Stimulated activated CD4-positive, alpha-beta T cell treated with anti-CD3 and anti-CD28 coated beads, TNF-alpha, amount 100 ng/mL, for 48 hours (primary cell): Measurements from ENCODE around the gene HJURP.
"Not testable (repeated sequence)": the region's sequence is repeated elsewhere in the genome, so short reads cannot be mapped to it uniquely, and the experiment has no call there.

Source experiments
- DNase-seq, 3 donors: peaks; one replicate each; pipeline ENCODE4 v3.0.0-alpha.2; 2020; ENCODE audit warnings: low read depth in 3 of 3

The HJURP gene, protein sequence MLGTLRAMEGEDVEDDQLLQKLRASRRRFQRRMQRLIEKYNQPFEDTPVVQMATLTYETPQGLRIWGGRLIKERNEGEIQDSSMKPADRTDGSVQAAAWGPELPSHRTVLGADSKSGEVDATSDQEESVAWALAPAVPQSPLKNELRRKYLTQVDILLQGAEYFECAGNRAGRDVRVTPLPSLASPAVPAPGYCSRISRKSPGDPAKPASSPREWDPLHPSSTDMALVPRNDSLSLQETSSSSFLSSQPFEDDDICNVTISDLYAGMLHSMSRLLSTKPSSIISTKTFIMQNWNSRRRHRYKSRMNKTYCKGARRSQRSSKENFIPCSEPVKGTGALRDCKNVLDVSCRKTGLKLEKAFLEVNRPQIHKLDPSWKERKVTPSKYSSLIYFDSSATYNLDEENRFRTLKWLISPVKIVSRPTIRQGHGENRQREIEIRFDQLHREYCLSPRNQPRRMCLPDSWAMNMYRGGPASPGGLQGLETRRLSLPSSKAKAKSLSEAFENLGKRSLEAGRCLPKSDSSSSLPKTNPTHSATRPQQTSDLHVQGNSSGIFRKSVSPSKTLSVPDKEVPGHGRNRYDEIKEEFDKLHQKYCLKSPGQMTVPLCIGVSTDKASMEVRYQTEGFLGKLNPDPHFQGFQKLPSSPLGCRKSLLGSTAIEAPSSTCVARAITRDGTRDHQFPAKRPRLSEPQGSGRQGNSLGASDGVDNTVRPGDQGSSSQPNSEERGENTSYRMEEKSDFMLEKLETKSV

DNA sequence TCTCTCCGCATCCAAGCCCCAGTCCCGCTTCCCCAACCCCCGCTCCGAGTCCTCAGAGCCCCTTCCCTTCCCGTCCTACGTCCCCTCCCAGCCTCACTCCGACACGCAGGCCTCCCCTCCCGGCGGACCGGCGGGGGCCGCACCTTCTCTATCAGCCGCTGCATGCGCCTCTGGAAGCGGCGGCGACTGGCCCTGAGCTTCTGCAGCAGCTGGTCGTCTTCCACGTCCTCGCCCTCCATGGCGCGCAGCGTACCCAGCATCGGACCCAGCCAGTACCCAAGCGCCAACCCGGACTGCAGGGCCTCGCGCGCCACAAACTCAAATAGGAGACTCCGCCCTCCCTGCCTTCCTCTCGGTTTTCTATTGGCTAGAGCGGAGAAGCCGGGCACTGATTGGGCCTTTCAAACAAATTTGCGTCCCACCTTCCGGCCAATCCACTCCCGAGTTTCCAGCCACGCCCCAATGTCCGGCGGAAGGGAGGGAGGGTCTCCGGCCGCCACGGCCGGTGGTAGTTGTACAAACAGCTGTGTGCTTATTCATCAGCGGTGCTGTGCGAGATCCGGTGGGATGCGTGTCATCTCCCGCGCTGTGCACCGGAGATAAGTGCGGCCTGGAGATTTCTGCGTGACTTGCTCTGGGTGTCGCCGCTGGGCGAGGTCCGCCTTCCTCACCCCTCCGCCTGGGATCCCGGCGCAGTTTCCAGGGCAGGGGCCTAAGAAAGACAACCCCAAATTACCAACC, at the start of gene HJURP:
Gene HJURP (minus strand): TSS at position 295 of the 741 bp plus-strand sequence. CDS start 35 bp downstream, at position 260.
- peak; percentile 81 to 87 (median 85) for DNase-seq

DNA sequence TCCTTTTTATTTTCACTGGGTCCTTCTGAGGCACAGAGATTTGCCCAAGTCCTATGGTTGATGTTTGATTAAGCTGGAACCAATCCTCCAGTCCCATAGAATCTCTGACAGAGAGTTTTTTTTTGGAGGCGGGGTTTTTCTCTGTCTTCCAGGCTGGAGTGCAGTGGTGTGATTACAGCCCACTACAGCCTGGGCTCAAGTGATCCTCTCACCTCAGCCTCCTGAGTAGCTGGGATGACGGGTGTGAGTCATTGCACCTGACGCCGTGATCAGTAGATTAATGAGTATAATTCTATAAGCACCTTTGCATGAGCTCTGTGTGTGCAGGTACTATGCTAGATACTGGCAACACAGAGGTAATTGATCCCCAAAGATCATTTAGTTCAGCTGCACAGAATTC, 47.5 kb upstream of the HJURP start:
- no peak for DNase-seq

DNA sequence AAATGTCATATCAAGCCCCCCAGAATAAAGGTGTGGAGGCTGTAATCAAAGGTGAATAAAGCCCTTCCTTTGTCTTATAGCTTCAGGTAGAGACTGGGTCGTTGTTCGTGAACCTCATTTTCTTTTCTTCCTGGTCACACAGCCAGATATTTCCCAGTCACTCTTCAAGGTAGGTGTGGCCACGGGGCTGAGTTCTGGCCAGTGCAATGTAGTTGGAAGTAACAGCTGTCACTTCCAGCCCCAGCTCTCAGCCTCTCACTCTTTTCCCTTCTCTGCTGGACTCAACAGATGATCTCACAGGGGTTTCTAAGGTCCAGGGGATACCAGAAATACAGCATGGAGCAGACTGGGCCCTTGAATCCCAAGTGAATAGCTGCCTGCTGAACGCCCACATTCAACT, 47.0 kb upstream of the HJURP start:
- no peak for DNase-seq

DNA sequence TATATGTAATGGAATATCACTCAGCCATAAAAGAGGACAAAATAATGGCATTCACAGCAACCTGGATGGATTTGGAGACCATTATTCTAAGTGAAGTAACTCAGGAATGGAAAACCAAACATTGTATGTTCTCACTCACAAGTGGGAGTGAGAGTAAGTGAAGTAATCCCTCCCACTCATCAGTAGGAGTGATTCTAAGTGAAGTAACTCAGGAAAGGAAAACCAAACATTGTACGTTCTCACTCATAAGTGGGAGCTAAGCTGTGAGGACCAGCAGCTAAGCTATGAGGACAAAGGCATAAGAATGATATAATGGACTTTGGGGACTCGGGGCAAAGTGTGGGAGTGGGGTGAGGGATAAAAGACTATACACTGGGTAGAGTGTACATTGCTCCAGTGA, 41.9 kb upstream of the HJURP start:
- DNase-seq = not testable (repeated sequence)

DNA sequence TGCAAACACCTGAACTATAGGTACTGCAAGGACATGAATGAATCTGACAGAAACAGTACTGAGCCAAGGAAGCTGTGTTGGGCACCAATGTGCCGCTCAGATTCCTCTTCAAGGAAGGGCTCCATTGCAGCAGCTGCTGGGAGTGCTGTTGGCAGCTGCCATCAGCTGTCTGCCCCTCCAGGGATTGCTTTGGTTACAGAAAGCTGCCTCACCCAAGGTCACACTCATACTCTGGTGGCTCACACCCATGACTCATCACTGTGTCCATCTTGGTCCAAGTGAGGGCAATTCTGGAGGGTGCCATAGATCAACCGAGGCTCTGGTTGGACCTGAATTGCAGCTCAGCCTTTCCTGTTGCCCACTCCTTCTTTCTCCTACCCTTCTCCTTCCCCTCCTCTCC, 38.5 kb upstream of the HJURP start:
- no peak for DNase-seq

DNA sequence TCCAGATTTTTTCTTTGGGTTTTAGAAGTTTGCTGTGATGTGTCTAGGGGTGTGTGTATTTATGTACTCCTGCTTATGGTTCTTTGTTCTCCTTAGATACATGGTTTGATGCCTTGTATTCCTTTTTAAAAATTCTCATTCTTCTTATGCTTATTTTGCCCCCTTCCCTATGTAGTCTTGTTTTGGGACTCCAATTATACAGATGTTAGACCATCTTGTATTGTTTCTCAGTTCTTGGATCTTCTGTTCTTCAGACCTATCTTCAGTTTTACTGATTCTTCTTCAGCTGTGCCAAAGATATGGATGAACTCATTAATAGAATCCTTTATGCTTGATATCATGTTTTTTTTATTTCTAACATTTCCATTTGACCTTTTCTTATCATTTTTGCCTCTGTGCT, 28.0 kb upstream of the HJURP start:
- DNase-seq = no peak

DNA sequence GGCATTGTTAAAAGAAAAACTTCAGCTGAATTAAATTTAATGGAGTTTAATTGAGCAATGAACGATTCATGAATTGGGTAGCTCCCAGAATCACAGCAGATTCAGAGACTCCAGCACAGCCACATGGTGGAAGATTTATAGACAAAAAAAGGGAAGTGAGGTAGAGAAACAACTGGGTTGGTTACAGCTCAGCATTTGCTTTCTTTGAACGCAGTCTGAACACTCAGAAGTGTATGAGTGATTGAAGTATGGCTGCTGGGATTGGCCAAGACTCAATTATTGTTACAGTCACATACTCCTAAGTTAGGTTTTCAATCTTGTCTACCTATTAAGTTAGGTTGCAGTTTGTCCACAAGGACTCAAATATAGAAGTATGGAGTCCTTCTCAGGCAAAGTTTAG, 17.8 kb upstream of the HJURP start:
- not testable (repeated sequence) for DNase-seq

DNA sequence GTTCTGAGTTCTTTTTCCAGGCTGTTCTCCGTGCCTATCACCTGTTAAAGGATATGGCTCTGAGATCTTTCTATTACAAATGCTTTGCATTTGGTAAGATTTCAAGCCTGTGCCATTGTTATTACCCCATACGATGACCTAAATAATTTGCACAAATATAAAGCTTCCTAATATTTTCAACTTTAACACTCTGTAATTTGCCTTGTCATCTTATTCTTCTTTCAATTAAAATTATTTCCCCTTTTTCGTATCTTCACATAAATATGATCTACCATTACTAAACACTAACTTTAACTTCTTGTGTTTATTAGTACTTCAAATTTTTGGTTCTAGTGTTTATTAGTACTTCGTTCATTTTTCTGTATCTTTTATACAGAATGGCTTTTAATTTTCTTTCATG, 17.1 kb upstream of the HJURP start:
- no peak for DNase-seq

DNA sequence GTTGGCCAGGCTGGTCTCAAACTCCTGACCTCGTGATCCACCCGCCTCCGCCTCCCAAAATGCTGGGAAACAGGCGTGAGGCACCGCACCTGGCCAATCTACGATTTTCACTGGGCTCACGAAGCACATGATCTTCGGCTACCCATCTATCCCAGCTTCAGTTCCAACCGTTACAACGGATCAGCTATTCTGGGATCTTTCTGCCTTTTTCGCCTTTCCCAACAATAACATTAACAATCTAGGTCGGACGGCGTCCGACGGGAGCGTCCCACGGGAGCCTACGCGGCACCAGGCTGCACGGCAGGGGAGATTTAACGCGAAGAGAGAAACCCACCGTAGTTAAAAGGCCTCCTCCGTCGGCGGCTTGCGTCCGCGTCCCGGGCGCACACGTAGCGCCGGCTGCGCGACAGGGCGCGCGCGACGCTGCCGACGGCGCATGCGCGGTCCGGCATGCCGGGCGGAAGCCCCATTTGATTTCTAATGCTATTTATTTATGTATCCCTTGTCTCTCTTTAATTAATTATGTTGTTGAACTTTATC, 13.7 kb upstream of the HJURP start, which contains the start of gene MSL3B:
Gene MSL3B (minus strand): TSS at position 394 of the 540 bp plus-strand sequence.
- peak; percentile 21 to 37 (median 31) for DNase-seq

DNA sequence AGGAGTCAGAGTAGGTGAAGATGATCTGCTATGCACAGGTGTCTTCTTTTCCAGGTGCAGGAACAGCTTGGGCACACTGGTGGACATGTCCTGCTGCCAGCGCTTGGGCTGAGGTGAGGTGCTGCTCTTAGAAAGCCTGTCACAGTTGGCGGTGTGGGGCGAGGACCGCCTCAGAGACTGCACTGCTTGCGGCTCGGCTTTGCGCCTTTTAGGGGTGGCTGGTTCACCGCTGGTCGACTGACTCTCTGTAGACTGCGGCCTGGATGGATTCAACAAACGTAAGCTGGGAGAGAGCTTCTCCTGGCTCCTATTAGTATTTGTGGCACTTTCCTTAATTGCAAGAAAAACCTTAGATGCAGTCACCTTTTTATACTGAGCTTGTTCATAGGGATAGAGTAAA, 12.1 kb upstream of the HJURP start:
- no peak for DNase-seq

DNA sequence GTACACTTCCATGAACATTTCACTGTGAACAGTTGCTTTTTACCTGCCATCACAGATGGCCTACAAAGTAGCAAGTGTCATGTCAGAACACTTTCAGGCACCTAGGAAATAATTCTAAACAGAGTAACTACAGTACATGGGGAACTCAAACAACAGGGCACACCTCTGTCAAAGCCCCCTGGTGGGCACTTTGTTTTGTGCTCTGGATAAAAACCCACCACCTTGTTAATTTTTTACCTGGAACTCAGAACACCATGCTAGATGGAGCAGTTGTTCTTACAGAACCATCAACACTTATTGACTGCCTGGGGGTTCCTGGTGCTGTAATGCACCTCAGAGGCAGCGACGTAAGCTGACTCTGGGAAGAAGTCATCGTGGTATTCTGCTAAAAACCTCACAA, 11.5 kb upstream of the HJURP start:
- no peak for DNase-seq

DNA sequence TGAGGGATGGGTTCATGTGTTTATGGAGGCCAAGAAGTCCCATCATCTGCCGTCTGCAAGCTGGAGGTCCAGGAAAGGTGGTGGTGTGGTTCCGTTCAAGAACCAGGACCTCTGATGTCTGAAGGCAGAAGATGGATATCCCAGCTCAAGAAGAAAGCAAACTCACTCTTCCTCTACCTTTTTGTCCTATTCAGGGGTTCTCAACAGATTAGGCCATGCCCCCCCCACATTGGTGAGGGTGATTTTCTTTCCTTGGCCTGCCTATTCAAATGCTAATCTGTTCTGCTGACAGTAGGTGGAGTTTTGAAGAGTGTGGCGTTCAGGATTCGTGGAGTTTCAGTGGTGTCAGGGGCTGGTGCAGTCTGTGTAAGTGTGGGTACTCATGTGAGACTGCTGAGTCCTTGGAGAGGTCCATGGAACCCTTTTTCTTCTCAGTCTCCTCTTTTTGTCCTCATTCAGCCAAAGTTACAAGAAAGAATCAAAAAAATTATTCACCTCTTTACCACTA, 8.0 kb upstream of the HJURP start:
- no peak for DNase-seq

DNA sequence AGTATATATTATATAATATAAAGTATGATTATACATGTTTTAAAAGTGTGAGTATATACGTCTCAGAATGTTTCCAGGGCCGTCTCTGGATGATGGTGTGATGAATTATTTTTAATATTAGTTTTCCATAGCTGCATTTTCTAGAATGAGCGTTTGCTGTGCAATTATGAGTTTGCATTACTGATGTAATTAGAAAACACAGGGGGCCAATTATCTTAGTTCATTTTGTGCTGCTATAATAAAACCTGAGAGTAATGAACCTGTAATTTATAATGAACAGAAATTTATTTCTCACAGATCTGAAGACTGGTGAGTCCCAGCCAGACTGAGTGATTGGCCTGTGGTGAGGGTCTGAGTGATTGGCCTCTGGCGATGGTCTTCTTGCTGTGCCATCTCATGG, 4.0 kb upstream of the HJURP start:
- DNase-seq = no peak

DNA sequence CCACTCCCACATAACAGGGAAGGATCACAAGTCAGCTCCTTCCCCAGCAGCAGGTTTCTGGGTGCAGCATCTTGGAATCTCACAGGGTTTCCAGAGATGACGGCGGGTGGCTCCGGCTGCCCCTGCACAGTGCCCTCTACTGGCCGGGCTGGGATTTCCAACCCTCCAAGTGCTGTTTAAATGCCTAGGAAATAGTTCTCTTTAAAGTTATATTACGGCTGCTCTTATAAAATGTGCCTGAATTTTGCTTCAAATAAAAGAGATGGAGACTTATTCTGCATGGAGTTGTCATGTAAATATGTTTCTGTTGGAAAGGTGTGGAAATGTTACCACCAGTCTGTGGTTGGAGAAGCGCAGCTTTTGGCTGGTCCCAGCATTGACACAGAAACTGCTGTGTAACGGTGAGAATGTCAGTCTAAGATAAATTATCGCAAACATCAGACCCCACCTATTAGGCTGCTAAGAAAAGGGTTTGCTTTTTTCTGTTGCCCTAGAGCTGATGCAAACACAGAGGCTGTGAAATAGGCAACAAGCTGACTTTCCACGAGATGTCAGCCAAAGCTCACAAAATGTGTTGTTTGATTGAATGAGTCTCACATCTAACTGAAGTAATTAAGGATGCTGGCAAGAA, 3.3 kb upstream of the HJURP start:
- peak; percentile 35 to 42 (median 42) for DNase-seq

DNA sequence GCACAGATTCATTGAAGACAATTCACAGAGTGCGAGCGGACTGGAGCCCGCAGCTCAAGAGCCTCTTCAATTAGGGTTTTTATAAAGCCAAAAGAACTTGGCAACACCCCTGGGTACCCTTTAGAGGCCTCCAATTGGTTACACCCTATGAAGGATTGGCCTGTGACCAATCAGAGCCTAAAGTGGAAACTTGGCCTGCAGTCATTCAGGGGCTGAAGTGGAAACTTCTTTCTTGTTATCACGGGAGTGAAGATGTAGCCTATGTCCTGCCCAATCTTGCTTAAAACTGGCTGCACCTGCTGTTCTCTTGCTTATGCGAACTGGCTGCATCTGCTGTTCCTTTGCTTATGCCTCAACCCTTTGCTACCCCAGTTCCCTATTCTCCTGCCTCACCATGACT, 1.8 kb upstream of the HJURP start:
- DNase-seq = no peak

DNA sequence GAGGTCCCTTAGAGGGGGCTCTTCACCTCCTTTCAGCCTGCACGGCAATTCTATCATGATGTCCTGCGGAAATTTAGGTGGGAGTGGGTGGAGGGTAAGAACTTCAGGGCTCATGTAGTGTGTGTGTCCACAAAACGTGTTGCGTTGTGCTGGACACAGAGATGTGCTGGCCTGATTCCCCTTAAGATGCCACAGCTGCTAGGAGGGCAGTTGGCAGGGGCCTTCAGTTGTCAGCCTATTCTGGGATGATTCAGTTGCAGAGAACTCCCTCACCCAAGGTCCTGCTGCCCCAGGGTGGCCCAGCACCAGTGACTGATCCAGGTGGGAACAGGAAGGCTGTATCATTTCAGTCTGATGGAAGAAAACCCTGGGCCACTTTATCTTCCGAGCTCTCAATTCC, 1.0 kb upstream of the HJURP start:
- DNase-seq = no peak

DNA sequence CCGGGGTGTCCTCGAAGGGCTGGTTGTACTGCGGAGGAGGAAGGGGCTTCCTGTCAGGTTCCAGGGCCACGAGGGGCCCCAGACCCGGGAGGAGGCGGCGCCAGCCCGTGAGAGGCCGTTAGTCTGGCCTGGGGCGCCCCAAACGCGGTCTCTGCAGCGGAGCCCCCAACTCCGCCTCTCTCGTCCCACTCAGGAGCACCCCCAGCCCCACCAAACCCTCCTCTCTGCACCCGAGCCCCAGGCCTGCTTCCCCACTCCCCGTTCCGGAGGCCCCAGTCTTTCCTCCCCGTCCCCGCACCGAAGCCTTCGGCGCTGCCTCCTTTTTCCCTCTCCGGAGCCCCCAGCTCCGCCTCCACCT, 473 bp downstream of the HJURP start:
- no peak for DNase-seq

DNA sequence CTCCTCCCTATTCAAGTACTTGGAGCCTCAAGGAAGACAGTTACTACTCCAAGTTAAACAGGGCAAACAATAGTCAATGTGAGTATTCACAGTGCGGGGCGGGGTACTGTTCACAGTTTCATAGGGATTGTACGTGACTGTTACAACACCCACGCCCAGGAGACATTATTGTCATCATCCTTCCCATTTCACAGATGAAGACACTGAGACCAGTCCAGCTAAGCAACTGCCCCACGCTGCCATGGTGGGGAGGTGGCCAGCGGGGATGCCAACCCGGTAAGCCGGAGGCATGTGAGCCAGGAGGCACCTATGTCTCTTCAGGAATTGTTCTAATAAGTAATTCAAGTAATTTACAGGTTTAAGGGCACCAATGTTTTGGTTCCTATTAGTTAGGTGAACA, 982 bp downstream of the HJURP start:
- DNase-seq = no peak

DNA sequence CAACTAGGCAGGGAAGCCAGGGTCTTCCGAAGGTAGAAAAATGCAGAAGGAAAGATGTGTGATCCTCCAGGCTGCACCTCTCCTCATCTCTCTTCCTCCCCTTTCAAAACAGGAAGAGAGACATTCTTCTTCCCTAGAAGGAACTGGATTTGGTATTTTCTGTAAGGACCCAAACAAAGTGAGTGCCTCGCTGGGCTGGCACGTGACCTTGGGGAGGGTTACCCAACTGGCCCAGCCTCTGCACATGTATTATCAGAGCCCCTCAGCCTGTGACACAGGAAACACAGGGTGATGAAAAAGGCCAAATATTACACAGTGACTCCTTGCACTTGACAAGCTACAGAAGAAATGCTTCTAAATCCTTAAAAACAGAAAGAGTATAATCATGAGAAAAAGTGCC, 2.3 kb downstream of the HJURP start:
- no peak for DNase-seq

DNA sequence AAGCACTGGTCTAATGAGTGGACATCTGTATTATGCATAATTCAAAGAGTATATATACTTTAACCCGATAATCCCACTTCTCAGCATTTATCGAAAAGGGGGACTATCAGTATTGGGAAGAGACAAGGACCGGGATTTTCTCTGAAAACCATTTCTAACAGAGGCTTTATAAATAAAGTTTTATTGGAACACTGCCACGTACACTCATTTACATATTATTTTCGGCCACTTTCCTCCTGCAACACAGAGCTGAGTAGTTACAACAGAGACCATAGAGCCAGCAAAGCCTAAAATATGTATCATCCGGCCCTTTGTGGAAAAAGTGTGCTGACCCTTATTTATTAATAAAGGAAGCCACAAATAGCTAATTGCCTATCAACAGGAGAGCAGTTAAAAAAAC, 3.2 kb downstream of the HJURP start:
- DNase-seq = no peak

DNA sequence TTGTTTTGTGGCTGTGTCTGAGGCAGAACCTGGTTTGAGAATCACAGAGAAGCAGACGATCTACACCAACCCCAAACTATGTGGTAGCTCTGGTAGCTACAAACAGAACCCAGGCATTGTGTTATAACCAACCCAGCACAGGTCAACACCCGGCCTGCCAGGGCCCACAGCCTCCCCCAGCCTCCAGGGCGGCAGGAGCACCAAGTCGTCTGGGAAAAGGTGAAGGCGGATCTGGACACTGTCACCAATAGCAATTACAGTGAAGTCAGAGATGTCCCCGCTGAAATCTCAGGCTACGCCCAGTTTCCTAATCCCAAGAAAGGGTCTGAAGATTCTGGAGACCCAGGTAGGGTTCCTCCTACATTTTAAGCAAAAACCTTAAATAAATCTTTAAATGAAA, 3.6 kb downstream of the HJURP start:
- no peak for DNase-seq
